ENCODE results near the gene COL13A1. TPM values are rescaled to one million over a fixed set of nuclear protein-coding genes. Genes with fewer than 3 reads are reported as not detected.

Gene COL13A1
- total and polyA plus RNA-seq, 10 donors, result 4.1 to 16.1 (median 9.5) TPM

DNA sequence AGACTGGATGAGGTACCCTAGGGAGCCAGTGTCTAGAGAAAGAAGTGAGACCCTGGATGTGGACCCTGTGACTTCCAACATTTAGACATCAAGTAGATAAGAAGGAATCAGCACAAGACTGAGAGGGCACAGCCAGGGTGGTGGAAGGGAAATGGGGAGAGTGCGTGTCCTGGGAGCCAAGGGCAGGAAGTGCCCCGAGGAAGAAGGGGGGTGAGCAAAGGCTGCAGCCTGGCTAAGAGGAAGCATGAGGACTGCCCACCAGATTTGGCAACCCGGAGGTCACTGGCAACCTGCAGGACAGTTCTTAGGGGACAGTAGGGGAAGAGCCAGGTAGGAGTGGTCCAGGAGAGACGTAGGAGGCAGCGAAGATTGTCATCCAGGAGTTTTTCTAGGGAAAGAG is 14.8 kb downstream of the COL13A1 start:
- Histone ChIP-seq H3K4me1 (peaks cover 0 to 22% (median 10%) of the 10 kb centered on the region in 6 donors), H3K27me3 (replicated peaks in 1 of 7) (no peaks in the 10 kb centered on the region), H3K27ac (no peak overlapping the region), H3K36me3 (no peaks in the 10 kb centered on the region), H3K4me3 (no peak overlapping the region), H3K9me3 (peaks cover 0 to 4% (median 0%) of the 10 kb centered on the region in 8 donors)
- DNase-seq, result no peak
- TF ChIP-seq POLR2A (IDR thresholded peaks at IDR 0.05) (no peak), POLR2AphosphoS5 (IDR thresholded peaks at IDR 0.05) (no peak)
- TF ChIP-seq, protein P1, sequence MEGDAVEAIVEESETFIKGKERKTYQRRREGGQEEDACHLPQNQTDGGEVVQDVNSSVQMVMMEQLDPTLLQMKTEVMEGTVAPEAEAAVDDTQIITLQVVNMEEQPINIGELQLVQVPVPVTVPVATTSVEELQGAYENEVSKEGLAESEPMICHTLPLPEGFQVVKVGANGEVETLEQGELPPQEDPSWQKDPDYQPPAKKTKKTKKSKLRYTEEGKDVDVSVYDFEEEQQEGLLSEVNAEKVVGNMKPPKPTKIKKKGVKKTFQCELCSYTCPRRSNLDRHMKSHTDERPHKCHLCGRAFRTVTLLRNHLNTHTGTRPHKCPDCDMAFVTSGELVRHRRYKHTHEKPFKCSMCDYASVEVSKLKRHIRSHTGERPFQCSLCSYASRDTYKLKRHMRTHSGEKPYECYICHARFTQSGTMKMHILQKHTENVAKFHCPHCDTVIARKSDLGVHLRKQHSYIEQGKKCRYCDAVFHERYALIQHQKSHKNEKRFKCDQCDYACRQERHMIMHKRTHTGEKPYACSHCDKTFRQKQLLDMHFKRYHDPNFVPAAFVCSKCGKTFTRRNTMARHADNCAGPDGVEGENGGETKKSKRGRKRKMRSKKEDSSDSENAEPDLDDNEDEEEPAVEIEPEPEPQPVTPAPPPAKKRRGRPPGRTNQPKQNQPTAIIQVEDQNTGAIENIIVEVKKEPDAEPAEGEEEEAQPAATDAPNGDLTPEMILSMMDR (IDR thresholded peaks at IDR 0.05 in 8 of 11, conservative IDR thresholded peaks at IDR 0.05 in 3 of 11), result no peak
- intact Hi-C loops (cut with DNase I; ENCODE audit: low total_unique reads), result no loop called here
- 30 to 45% (median 31%) methylated on average over 5 of the region's 5 CpGs for WGBS, 5 donors

DNA sequence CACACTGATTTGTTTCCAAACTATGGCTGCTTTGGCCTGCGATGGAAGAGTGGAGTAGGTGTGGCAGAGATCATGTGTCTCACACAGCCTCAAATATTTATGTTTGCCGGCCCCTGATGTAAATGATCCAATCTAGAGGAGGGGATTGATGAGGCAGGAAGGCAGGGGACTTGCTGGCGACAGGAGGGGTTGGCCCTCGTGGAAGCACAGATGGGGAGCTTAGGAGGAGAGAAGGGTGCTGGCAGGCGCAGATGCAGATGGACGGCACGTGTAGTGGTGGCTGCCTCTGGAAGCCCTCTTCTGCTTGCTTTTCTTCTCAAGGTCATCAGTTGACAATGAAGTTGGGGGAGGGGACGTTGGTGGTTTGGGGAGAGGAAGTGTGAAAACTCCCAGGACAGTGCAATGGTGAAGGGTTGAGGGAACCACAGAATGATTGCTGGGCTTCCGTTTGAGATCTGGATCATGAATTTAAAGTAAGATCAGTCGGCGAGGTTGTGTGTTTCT is 15.4 kb downstream of the COL13A1 start:
- intact Hi-C loops (cut with DNase I; ENCODE audit: low total_unique reads), result no loop called here
- TF ChIP-seq, protein P1 (IDR thresholded peaks at IDR 0.05 in 8 of 11, conservative IDR thresholded peaks at IDR 0.05 in 3 of 11), result no peak
- no peak for TF ChIP-seq POLR2AphosphoS5 (IDR thresholded peaks at IDR 0.05)
- no peak for TF ChIP-seq POLR2A (IDR thresholded peaks at IDR 0.05)
- no peaks in the 10 kb centered on the region for H3K36me3 ChIP-seq
- no peaks in the 10 kb centered on the region for H3K27me3 ChIP-seq (replicated peaks in 1 of 7)
- H3K4me3 ChIP-seq, result peak overlapping the region in 1 of 8 donors; percentile 4
- H3K27ac ChIP-seq, result no peak overlapping the region
- WGBS, 5 donors, result 17 to 42% (median 34%) methylated on average over 11 of the region's 11 CpGs
- no peak for DNase-seq
- H3K9me3 ChIP-seq, result peaks cover 0 to 4% (median 0%) of the 10 kb centered on the region in 8 donors
- H3K4me1 ChIP-seq, result peaks cover 0 to 22% (median 10%) of the 10 kb centered on the region in 6 donors

DNA sequence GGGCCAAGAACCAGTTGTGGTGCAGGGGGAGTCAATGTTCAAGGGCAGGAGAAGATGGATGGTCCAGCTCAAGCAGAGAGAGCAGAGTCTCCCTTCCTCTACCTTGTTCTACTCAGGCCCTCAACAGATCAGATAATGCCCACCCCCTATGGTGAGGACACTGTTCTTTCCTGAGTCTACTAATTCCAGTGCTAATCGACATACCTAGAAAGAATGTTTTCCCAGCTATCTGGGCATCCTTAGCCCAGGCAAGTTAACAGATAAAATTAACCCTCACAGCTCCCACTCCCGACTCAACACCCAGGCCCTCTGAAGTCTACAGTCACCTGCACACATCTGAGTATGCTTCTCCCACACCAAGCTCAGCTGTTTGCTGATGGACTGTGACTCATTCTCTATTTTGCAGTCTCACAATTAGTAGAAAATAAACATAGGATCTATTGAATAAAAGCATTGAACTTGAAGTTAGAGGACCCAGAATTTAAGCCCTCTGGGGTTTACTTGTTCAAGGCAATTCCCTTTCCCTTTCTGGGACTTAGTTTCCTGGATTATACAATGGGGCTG is 17.1 kb downstream of the COL13A1 start:
- whole genome bisulfite sequencing, 5 donors, result 83 to 96% (median 93%) methylated on average over 2 of the region's 2 CpGs
- peaks cover 0 to 22% (median 10%) of the 10 kb centered on the region in 6 donors for H3K4me1 ChIP-seq
- H3K36me3 ChIP-seq, result no peaks in the 10 kb centered on the region
- no peak overlapping the region for H3K27ac ChIP-seq
- no peaks in the 10 kb centered on the region for H3K27me3 ChIP-seq (replicated peaks in 1 of 7)
- TF ChIP-seq POLR2AphosphoS5 (IDR thresholded peaks at IDR 0.05) (no peak), POLR2A (IDR thresholded peaks at IDR 0.05) (no peak)
- TF ChIP-seq, protein P1 (IDR thresholded peaks at IDR 0.05 in 8 of 11, conservative IDR thresholded peaks at IDR 0.05 in 3 of 11), result no peak
- DNase-seq, result no peak
- H3K9me3 ChIP-seq, result peaks cover 0 to 4% (median 0%) of the 10 kb centered on the region in 8 donors
- no peak overlapping the region for H3K4me3 ChIP-seq
- intact Hi-C loops (cut with DNase I; ENCODE audit: low total_unique reads), result no loop called here

DNA sequence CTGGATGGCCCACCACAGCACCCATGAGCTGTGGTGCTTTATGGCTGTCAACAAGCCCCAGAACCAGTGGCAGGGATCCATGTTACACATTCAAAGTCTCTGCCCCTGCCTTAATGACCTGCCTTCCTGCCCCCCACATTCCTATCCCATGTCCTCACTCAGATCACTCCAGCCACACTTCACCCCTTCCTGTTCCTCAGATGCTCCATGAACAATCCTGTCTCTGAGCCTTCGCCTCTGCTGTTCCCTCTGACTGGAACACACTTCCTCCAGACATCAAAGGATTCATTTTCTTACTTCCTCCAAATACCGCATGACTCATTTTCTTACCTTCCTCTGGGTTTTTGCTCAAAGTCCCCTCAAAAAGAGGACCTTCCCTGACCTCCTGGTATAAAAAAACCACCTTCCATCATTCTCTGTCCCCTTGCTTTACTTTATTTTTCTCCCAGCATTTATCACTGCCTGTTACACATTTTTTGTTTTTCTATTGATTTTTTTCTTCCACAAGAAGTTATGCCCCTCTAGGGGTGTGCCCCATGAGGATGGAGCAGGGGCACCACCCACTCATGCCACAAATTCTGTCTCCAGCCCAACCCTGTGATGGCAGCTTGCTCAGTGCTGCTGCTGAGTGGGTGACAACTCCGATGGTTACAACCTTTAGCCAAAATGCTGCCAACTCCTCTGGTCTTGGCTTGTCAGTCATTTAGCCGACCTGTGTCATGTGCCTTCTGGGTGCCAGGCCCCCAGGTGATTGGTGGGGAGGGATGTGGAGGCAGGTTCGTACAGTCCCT is 18.2 kb downstream of the COL13A1 start:
- H3K9me3 ChIP-seq, result peaks cover 0 to 4% (median 0%) of the 10 kb centered on the region in 8 donors
- no peak for DNase-seq
- whole genome bisulfite sequencing, 5 donors, result 61 to 75% (median 63%) methylated on average over 5 of the region's 5 CpGs

More for the DNA sequence above, 18.2 kb downstream of the COL13A1 start:
- H3K27me3 ChIP-seq (replicated peaks in 1 of 7), result no peaks in the 10 kb centered on the region
- no peaks in the 10 kb centered on the region for H3K36me3 ChIP-seq
- TF ChIP-seq POLR2A (IDR thresholded peaks at IDR 0.05), result no peak
- TF ChIP-seq POLR2AphosphoS5 (IDR thresholded peaks at IDR 0.05), result no peak
- TF ChIP-seq, protein P1 (IDR thresholded peaks at IDR 0.05 in 8 of 11, conservative IDR thresholded peaks at IDR 0.05 in 3 of 11), result no peak
- H3K4me3 ChIP-seq, result no peak overlapping the region
- intact Hi-C loops (cut with DNase I; ENCODE audit: low total_unique reads), result no loop called here
- no peak overlapping the region for H3K27ac ChIP-seq
- H3K4me1 ChIP-seq, result peaks cover 0 to 23% (median 11%) of the 10 kb centered on the region in 6 donors
